ENCODE results near the gene KLHL22.
A peak's percentile ranks its signal among the peaks of the same experiment; 100 is the strongest.

Gene KLHL22

GRCh38 chr22:20448630-20449029 lies 47.0 kb downstream of the KLHL22 start:
- peaks cover 0 to 5% (median 0%) of the 10 kb centered on the region in 10 experiments; a peak in 1 of 20 replicates for H3K4me1 ChIP-seq
- no peak for TF ChIP-seq Cebpa-rat (IDR thresholded peaks at IDR 0.05)
- no peak overlapping the region for H3K27ac ChIP-seq
- H3K36me3 ChIP-seq: peaks cover 12 to 52% (median 35%) of the 10 kb centered on the region in 11 experiments
- H3K4me3 ChIP-seq: no peak overlapping the region
- H3K27me3 ChIP-seq: no peaks in the 10 kb centered on the region
- no peak overlapping the region for H3K4me2 ChIP-seq
- no peaks in the 10 kb centered on the region for H3K9me3 ChIP-seq (replicated peaks in 1 of 11)
- no peak overlapping the region for H3K9ac ChIP-seq
- peaks cover 0 to 25% (median 0%) of the 10 kb centered on the region in 11 experiments; a peak in 2 of 22 replicates for H4K20me1 ChIP-seq

- no peak overlapping the region for H3K4me2 ChIP-seq
- H3K9ac ChIP-seq: no peak overlapping the region
- no peaks in the 10 kb centered on the region for H3K27me3 ChIP-seq
- peaks cover 20 to 67% (median 45%) of the 10 kb centered on the region in 11 experiments for H3K36me3 ChIP-seq
- H3K27ac ChIP-seq: no peak overlapping the region
- H3K9me3 ChIP-seq (replicated peaks in 1 of 11): no peaks in the 10 kb centered on the region
- H3K4me1 ChIP-seq: peaks cover 0 to 6% (median 1%) of the 10 kb centered on the region in 10 experiments; a peak in 4 of 20 replicates
- H4K20me1 ChIP-seq: peaks cover 0 to 38% (median 0%) of the 10 kb centered on the region in 11 experiments; a peak in 6 of 22 replicates
- TF ChIP-seq Cebpa-rat (IDR thresholded peaks at IDR 0.05): no peak
- H3K4me3 ChIP-seq: no peak overlapping the region
These were observed 49.1 kb downstream of the KLHL22 start for GRCh38 chr22:20446383-20446970.

- H3K9ac ChIP-seq: no peak overlapping the region
- TF ChIP-seq Cebpa-rat (IDR thresholded peaks at IDR 0.05): no peak
- H3K9me3 ChIP-seq (replicated peaks in 1 of 11): no peaks in the 10 kb centered on the region
- H4K20me1 ChIP-seq: peaks cover 2 to 59% (median 16%) of the 10 kb centered on the region in 11 experiments; a peak in 17 of 22 replicates
- no peak overlapping the region for H3K4me2 ChIP-seq
- no peak overlapping the region for H3K4me3 ChIP-seq
- H3K4me1 ChIP-seq: peaks cover 0 to 9% (median 3%) of the 10 kb centered on the region in 10 experiments; a peak in 5 of 20 replicates
- peaks cover 16 to 53% (median 42%) of the 10 kb centered on the region in 11 experiments for H3K36me3 ChIP-seq
- peaks cover 3 to 11% (median 9%) of the 10 kb centered on the region in 11 experiments; a peak in 21 of 22 replicates for H3K27me3 ChIP-seq
- H3K27ac ChIP-seq: no peak overlapping the region
These were observed 51.3 kb downstream of the KLHL22 start for GRCh38 chr22:20444325-20444724.

- Histone ChIP-seq H3K9ac (no peak overlapping the region), H3K4me3 (no peak overlapping the region), H3K4me1 (peaks cover 5 to 17% (median 11%) of the 10 kb centered on the region in 10 experiments; a peak in 19 of 20 replicates), H3K4me2 (no peak overlapping the region), H3K9me3 (replicated peaks in 1 of 11) (no peaks in the 10 kb centered on the region), H3K27me3 (peaks cover 19 to 28% (median 26%) of the 10 kb centered on the region in 11 experiments), H3K36me3 (peaks cover 16 to 53% (median 42%) of the 10 kb centered on the region in 11 experiments), H4K20me1 (peaks cover 17 to 76% (median 33%) of the 10 kb centered on the region in 11 experiments; a peak in 18 of 22 replicates), H3K27ac (no peak overlapping the region)
- TF ChIP-seq Cebpa-rat (IDR thresholded peaks at IDR 0.05): no peak
These were observed 52.9 kb downstream of the KLHL22 start for GRCh38 chr22:20442485-20443284.

- no peak overlapping the region for H3K27ac ChIP-seq
These were observed 53.7 kb downstream of the KLHL22 start for GRCh38 chr22:20441631-20442484.

GRCh38 chr22:20440637-20441591 lies 54.7 kb downstream of the KLHL22 start:
- Histone ChIP-seq H3K4me3 (no peak overlapping the region), H3K27me3 (peaks cover 37 to 45% (median 43%) of the 10 kb centered on the region in 11 experiments), H3K4me2 (peak overlapping the region in 1 of 11 experiments; percentile 10; a peak in 1 of 22 replicates), H4K20me1 (peaks cover 34 to 87% (median 50%) of the 10 kb centered on the region in 11 experiments; a peak in 19 of 22 replicates), H3K36me3 (peaks cover 9 to 43% (median 32%) of the 10 kb centered on the region in 11 experiments), H3K9me3 (replicated peaks in 1 of 11) (no peaks in the 10 kb centered on the region), H3K9ac (no peak overlapping the region), H3K27ac (no peak overlapping the region), H3K4me1 (peaks cover 23 to 35% (median 29%) of the 10 kb centered on the region in 10 experiments)
- no peak for TF ChIP-seq Cebpa-rat (IDR thresholded peaks at IDR 0.05)

More at GRCh38 chr22:20441631-20442484, 53.7 kb downstream of the KLHL22 start:
- Histone ChIP-seq H3K36me3 (peaks cover 16 to 52% (median 42%) of the 10 kb centered on the region in 11 experiments), H4K20me1 (peaks cover 24 to 84% (median 41%) of the 10 kb centered on the region in 11 experiments; a peak in 19 of 22 replicates), H3K9me3 (replicated peaks in 1 of 11) (no peaks in the 10 kb centered on the region), H3K4me2 (peak overlapping the region in 1 of 11 experiments; percentile 10; a peak in 1 of 22 replicates), H3K27me3 (peaks cover 28 to 36% (median 34%) of the 10 kb centered on the region in 11 experiments), H3K4me1 (peaks cover 14 to 25% (median 20%) of the 10 kb centered on the region in 10 experiments; a peak in 19 of 20 replicates), H3K9ac (no peak overlapping the region), H3K4me3 (no peak overlapping the region)
- TF ChIP-seq Cebpa-rat (IDR thresholded peaks at IDR 0.05): no peak

- TF ChIP-seq Cebpa-rat (IDR thresholded peaks at IDR 0.05): no peak
- Histone ChIP-seq H3K4me1 (peaks cover 23 to 38% (median 29%) of the 10 kb centered on the region in 10 experiments), H3K4me2 (no peak overlapping the region), H3K27ac (no peak overlapping the region), H3K36me3 (peaks cover 9 to 34% (median 26%) of the 10 kb centered on the region in 11 experiments; a peak in 21 of 22 replicates), H3K4me3 (no peak overlapping the region), H4K20me1 (peaks cover 40 to 90% (median 59%) of the 10 kb centered on the region in 11 experiments; a peak in 19 of 22 replicates), H3K9ac (no peak overlapping the region), H3K9me3 (replicated peaks in 1 of 11) (no peaks in the 10 kb centered on the region), H3K27me3 (peaks cover 46 to 54% (median 52%) of the 10 kb centered on the region in 11 experiments)
These were observed 55.5 kb downstream of the KLHL22 start for GRCh38 chr22:20439928-20440575.

All from BLaER1 treated with 17β-estradiol and CSF1 and Interleukin-3, amounts not matched to agents 10 nM and 100 nM (cell line).